Measurements from ENCODE around the gene FYN.

GRCh38 chr6:111737065-111737521, 136.2 kb downstream of the FYN start:
- TF ChIP-seq EP300 (IDR thresholded peaks at IDR 0.05), result no peak
- no peak for TF ChIP-seq CTCF (IDR thresholded peaks at IDR 0.05)

Measured in tibial nerve (tissue), 4 donors.